T-helper 2 cell treated with Interferon-gamma antibody and Interleukin-4, amounts not matched to agents 5 μg/mL and 100 μg/mL, for 36 hours (primary cell): ENCODE measurements around the gene KLK13.

Experiments used
- DNase-seq: peaks from one replicate; pipeline ENCODE4 v3.0.0; 2021; ENCODE audit warnings: low spot score
- H3K27ac Mint-ChIP-seq: one replicate; pipeline ENCODE4 v1.8.0; 2021; ENCODE audit warnings: mild to moderate bottlenecking, mixed read lengths
- H3K27me3 Mint-ChIP-seq: one replicate; pipeline ENCODE4 v1.8.0; 2021; ENCODE audit warnings: low read depth, mixed read lengths
- H3K36me3 Mint-ChIP-seq: one replicate; pipeline ENCODE4 v1.8.0; 2021; ENCODE audit warnings: low read depth, mixed read lengths
- H3K4me1 Mint-ChIP-seq: one replicate; pipeline ENCODE4 v1.8.0; 2021; ENCODE audit warnings: low read depth, mixed read lengths
- H3K4me3 Mint-ChIP-seq: one replicate; pipeline ENCODE4 v1.8.0; 2022; ENCODE audit warnings: mild to moderate bottlenecking, moderate library complexity, mixed read lengths
- H3K9me3 Mint-ChIP-seq: one replicate; pipeline ENCODE4 v1.8.0; 2021; ENCODE audit warnings: mixed read lengths

KLK13 gene

DNA sequence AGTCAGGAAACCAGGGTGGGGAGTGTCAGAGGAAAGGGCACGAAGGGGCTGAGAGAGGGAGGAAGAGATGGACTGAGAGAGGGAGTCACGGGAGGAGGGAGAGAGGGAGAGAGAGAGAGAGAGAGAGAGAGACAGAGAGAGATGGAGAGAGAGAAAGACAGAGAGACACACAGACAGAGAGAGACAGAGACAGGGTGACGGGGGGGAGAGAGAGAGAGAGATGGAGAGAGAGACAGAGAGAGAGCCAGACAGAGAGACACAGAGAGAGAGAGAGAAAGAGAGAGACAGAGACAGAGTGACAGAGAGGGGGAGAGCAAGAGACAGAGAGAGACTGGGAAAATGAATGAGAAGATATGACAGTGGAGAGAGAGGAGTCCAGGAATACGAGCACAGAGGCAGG, 18.3 kb upstream of the KLK13 start:
- H3K4me1 Mint-ChIP-seq = no peaks in the 10 kb centered on the region
- H3K36me3 Mint-ChIP-seq = no peaks in the 10 kb centered on the region
- DNase-seq = no peak
- H3K27me3 Mint-ChIP-seq = no peaks in the 10 kb centered on the region
- H3K4me3 Mint-ChIP-seq = no peak overlapping the region
- no peaks in the 10 kb centered on the region for H3K9me3 Mint-ChIP-seq
- H3K27ac Mint-ChIP-seq = no peak overlapping the region

DNA sequence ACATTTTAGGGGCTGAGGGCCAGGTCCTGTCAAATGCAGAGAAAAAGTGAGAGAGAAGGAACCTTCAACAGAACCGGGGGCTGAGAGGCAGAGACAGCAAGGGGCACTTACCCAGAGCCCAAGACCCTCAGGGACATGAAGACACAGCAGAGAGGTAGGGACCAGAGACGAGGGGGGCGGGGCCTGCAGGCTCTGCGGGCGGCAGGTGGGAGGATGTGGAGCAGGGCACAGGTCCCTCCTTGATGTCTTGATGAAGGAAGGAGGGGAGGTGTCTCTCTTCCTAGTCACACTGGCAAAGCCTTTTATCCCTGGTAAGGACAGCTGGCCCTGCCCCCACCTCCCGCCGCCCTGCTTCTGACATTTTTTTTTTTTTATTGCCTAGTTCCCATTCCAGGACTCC, 17.7 kb upstream of the KLK13 start, which contains the start of gene KLK14:
Gene KLK14, minus strand, starts transcription at position 277 of the 400 bp plus-strand sequence. Its CDS starts 273 bp downstream, at position 4.
- Mint-ChIP-seq H3K4me3 (no peak within 1 kb of the TSS), H3K4me1 (no peaks in the 10 kb centered on the region), H3K27me3 (no peaks in the 10 kb centered on the region), H3K27ac (no peak within 1 kb of the TSS), H3K9me3 (no peaks in the 10 kb centered on the region), H3K36me3 (no peaks in the 10 kb centered on the region)
- no peak for DNase-seq

DNA sequence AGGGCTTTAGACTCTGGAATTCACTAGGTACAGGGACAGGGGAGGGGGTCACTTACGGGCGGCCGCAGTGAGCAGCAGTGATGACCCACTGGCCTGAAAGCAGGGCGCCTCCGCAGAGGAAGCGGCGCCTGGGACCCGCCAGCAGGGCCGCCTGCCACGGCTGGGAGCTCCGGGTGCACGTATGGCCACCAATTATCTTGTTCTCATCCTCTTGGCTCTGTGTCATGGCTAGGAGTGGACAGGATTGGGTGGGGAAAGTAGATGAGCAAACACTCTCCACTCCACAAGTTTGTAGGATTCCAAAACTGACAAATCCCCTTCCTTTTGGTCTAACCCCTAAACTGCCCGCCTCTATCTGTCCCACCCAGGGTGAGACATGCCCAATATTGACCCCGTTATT, 16.6 kb upstream of the KLK13 start:
- DNase-seq = no peak
- Mint-ChIP-seq H3K27ac (no peak overlapping the region), H3K9me3 (no peaks in the 10 kb centered on the region), H3K36me3 (no peaks in the 10 kb centered on the region), H3K27me3 (no peaks in the 10 kb centered on the region), H3K4me3 (no peak overlapping the region), H3K4me1 (no peaks in the 10 kb centered on the region)

DNA sequence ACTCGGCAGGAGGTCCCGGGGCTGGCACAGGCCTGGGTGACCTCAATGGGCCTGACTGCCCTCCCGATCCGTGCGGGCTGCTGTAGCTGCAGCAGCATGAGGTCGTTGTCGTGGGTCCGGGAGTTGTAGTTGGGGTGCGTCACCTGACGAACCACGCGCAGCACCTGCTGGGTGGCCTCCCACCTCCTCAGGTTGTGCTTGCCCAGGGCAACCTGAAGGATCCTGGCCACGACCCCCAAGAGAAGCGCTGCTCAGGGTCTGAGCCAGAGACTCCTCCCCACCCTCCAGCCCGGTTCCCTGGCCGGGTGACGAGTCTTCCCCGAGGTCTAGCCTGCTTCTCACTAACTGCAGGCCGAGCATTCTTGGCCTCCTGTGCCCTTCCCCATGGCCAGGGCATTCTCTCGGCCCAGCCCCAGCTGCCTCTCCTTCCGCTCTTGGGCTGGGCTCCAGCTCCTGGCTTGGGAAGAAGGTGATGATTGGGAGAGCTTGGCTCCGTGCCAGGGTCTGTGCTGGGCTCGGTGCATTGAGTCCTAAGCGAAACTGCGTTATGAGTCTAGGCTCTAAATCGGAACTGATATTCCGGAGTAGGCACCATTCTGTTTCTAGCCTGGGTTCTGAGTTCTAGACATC, 14.7 kb upstream of the KLK13 start:
- Mint-ChIP-seq H3K27me3 (no peaks in the 10 kb centered on the region), H3K4me3 (no peak overlapping the region), H3K27ac (no peak overlapping the region), H3K9me3 (no peaks in the 10 kb centered on the region), H3K36me3 (no peaks in the 10 kb centered on the region), H3K4me1 (no peaks in the 10 kb centered on the region)
- no peak for DNase-seq

DNA sequence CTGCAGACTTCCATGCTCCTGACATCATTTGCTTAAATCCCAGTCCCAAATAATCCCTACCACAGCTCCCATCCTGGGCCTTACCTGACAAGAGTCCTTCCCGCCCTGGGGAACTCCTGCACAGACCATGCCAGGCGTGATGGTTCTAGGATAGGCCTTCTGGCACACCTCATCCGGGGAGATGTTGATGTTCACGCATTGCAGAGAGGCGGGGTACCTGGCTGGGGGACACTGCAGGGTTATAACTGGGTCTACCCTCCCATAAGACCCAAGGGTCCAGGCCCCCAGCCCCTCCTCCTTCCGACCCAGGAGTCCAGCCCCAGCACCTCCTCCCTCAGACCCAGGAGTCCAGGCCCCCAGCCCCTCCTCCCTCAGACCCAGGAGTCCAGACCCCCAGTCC, 13.8 kb upstream of the KLK13 start:
- Mint-ChIP-seq H3K36me3 (no peaks in the 10 kb centered on the region), H3K4me3 (no peak overlapping the region), H3K27ac (no peak overlapping the region), H3K27me3 (no peaks in the 10 kb centered on the region), H3K9me3 (peaks cover 6% of the 10 kb centered on the region), H3K4me1 (no peaks in the 10 kb centered on the region)
- DNase-seq = no peak

DNA sequence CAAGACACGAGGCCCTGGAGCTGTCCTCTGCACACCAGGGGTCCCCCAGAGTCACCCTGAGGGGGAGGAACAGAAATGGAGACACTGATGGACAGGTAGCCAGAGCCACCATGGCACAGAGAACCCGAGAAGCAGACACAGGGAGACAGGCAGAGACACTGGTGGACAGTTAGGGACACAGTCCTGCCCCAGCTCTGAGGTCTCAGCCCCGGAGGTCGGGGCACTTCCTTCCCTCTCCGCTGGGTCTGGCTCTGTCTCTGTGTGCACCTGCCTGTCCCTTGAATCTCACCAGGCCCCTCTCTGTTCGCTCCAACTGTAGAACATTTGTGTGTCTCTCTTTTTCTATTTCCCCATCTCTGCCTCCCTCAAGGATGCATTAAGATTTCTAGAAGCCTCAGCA, 13.2 kb upstream of the KLK13 start:
- Mint-ChIP-seq H3K36me3 (no peaks in the 10 kb centered on the region), H3K4me1 (no peaks in the 10 kb centered on the region), H3K27ac (no peak overlapping the region), H3K4me3 (no peak overlapping the region), H3K27me3 (no peaks in the 10 kb centered on the region), H3K9me3 (peaks cover 6% of the 10 kb centered on the region)
- no peak for DNase-seq

DNA sequence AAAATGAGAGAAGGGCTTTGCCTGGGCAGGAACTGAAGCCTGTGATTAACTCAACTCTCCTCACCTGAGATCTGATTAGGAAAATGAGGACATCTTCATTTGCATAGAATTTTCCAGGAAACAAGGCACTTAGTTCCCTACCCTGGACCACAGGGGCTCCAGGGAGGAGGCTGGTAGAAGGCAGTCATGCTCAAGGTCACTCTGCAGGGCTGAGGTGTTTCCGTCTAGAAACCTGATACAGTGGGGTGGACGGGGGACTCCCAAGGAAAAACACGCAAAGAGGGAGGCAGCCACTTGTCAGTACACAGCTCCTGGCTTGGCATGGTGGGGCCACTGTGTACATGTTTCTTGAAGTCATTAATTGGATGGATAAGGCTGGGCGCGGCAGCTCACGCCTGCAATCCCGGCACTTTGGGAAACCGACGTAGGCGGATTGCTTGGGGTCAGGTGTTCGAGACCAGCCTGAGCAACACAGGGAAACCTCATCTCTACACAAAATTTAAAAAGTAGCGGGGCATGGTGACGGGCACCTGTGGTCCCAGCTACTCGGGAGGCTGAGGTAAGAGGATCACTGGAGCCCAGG, 11.8 kb upstream of the KLK13 start:
- peaks cover 6% of the 10 kb centered on the region for H3K9me3 Mint-ChIP-seq
- no peaks in the 10 kb centered on the region for H3K27me3 Mint-ChIP-seq
- no peaks in the 10 kb centered on the region for H3K36me3 Mint-ChIP-seq
- H3K4me3 Mint-ChIP-seq = no peak overlapping the region
- no peak overlapping the region for H3K27ac Mint-ChIP-seq
- no peak for DNase-seq
- no peaks in the 10 kb centered on the region for H3K4me1 Mint-ChIP-seq

DNA sequence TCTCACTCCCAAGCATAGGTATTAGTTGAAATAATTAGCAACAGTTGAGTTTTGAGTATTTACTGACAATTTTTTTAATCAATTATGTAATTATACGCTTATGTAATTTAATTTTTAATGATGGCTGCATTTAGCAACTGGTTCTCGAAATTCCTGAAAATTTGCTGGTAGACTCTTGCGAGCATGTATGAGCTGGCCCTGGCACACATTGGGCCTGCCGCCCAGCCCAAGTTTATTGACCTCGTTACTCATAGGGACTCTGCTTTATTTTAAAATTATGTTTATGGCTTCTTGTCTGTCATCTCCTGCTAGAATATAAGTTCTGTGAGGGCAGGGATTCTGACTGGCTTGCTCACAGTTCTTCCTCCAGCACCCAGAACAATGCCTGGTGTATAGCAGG, 11.1 kb upstream of the KLK13 start:
- no peaks in the 10 kb centered on the region for H3K27me3 Mint-ChIP-seq
- DNase-seq = no peak
- no peaks in the 10 kb centered on the region for H3K36me3 Mint-ChIP-seq
- no peaks in the 10 kb centered on the region for H3K4me1 Mint-ChIP-seq
- H3K27ac Mint-ChIP-seq = no peak overlapping the region
- no peak overlapping the region for H3K4me3 Mint-ChIP-seq
- peaks cover 6% of the 10 kb centered on the region for H3K9me3 Mint-ChIP-seq

DNA sequence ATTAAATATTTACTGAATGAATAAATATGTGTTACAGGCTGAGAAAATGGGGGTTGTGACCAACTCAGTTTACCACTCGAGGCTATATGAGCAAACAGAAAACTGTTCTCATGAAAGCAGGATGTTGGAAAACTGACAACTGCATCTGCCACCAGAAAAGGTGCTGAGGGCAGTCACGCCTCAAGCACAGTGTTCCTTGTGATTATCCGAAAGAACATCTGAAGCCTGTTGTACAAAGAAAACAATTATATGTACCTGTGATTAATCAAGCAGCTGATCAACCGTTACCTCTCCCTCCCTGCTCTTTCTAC, 6.2 kb upstream of the KLK13 start:
- DNase-seq = no peak
- Mint-ChIP-seq H3K27ac (no peak overlapping the region), H3K4me3 (no peak overlapping the region), H3K27me3 (peaks cover 9% of the 10 kb centered on the region), H3K9me3 (peaks cover 6% of the 10 kb centered on the region), H3K4me1 (no peaks in the 10 kb centered on the region), H3K36me3 (no peaks in the 10 kb centered on the region)

DNA sequence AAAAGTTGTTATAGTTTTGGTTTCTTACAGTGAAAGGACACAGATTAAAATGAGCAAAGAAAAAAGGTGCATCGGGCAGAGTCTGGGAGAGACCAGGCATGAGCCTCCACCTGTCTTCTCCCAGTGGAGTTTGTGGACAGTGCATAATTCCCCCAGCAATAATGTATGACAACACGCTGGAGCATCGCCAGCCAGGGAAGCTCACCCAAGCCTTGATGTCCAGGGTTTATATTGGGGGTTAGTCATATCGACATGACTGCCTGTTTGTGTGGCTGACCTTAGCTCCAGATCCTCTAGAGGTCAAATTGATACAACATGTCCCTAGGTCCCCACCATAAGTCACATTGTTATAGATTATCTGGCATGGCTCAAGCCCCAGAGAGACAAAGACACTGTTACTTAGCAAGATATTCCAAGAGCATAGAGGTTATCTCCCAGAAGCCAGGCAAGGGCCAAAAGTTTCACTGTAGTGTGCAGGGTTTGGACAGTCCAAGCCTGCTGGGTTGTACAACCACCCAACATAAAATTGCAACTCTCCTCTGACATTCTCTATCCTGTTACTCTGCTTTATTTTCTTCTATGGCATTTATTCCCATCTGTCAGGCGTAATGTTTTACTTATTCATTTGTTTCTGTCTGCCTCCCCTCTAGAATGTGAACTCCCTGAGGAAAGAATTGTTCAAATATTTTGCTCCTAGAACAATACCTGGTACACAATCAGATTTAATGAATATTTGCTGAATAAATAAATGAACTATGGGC, 5.6 kb upstream of the KLK13 start:
- H3K36me3 Mint-ChIP-seq = no peaks in the 10 kb centered on the region

DNA sequence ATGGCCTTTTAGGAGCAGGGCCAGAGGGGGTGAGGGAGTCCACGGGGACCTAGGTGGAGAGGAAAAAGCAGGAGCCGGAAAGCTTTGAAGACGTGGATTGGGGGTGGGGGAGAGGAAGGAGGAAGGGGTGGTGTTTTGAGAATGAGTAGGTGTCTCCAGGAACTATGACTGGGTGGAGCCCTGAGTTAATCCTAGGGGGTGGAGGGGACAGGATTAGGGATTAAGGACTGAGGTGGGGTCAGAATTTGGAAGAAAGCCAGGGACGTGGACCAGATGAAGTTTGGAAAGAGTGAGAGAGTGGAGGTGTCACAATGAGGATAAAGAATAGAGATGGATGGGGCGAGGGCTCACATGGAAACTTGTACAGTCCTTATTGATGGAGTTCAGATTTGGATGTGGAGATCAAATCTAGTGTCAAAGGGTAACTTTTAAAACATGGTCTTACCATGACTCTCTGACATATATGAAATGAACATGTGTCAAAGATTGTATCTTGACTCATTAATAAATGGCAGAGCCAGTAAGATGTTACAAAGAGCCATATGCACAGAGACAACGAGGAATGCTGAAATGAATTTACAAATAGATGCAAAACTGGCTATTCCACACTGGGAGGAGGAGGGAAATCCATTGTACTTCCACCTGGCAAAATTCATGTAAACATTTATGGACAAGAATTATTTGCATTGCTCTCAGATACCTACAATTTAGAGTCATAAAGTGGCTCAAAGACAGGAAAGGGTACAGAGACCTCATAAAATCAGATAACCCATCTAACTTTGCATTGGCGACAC, 1.7 kb upstream of the KLK13 start:
- Mint-ChIP-seq H3K27me3 (peaks cover 19% of the 10 kb centered on the region), H3K4me1 (no peaks in the 10 kb centered on the region), H3K27ac (no peak overlapping the region), H3K36me3 (no peaks in the 10 kb centered on the region), H3K9me3 (no peaks in the 10 kb centered on the region), H3K4me3 (no peak overlapping the region)
- DNase-seq = no peak

More for the DNA sequence above, 5.6 kb upstream of the KLK13 start:
- H3K4me3 Mint-ChIP-seq = no peak overlapping the region
- peaks cover 6% of the 10 kb centered on the region for H3K9me3 Mint-ChIP-seq
- no peak overlapping the region for H3K27ac Mint-ChIP-seq
- H3K4me1 Mint-ChIP-seq = no peaks in the 10 kb centered on the region
- H3K27me3 Mint-ChIP-seq = peaks cover 12% of the 10 kb centered on the region
- DNase-seq = no peak

DNA sequence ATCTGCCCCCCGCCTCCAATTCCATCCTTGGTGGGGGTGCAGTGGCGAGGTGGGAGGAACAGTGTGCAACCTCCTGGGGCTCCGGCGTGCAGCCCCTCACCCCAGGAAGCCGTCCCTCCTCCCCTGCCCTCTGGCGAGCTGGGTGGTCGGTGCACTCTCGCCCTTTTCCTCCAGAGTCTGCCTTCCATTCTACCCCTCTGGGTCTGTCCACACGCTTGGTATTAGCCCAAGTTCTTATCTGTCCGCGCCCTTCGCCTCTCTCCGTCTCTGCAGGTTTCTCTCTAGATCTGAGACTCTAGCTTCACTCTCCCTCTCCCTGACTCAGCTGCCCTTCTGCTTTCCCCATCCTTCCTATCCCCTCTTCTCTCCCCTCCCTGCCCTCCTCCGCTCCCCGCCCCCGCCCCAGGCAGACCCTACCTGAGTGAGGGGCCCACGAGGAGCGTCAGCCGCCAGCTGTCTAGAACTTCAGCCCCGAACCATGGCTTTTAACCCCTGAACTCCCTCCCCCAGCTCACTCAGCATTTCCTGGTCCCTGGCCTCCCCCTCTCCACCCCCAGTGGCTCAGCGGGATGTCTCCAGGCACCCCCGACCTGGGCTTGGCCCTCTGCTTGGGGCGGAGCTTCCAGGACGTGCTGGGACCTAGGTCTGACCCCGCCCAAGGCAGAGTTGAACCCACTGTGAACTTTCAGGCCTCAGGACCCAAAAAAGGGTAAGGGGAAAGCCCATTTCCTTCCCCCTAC, 499 bp upstream of the KLK13 start:
- H3K4me3 Mint-ChIP-seq = peak overlapping the region; percentile 15
- no peak for DNase-seq

DNA sequence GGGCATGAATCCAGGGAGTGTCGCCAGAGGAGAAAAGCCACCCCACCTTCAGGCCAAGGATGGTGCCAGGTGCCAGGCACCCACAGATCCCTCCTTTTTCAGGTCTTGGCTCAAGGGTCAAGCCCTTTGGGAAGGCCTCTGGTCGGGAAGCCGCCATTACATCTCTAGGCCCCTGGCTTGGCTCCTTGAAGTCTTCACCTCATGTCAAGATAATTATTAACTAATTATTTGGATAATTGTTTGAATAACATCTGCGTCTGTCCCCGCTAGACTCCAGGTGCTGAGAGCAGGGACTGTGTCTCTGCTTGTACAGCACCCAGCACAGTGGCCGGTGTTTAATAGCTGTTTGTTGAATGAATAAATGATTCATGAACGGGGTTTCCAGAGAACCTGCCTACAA, 1.2 kb downstream of the KLK13 start:
- Mint-ChIP-seq H3K36me3 (no peaks in the 10 kb centered on the region), H3K9me3 (no peaks in the 10 kb centered on the region), H3K27ac (no peak overlapping the region), H3K4me3 (no peak overlapping the region), H3K4me1 (no peaks in the 10 kb centered on the region), H3K27me3 (peaks cover 19% of the 10 kb centered on the region)
- DNase-seq = no peak

More for the DNA sequence above, 499 bp upstream of the KLK13 start:
- Mint-ChIP-seq H3K36me3 (no peaks in the 10 kb centered on the region), H3K9me3 (no peaks in the 10 kb centered on the region), H3K4me1 (no peaks in the 10 kb centered on the region), H3K27me3 (peaks cover 19% of the 10 kb centered on the region), H3K27ac (no peak overlapping the region)
